ENCODE data around the gene NALF2. TPM values are rescaled to one million over a fixed set of nuclear protein-coding genes. Genes with fewer than 3 reads are reported as not detected.

NALF2 gene
- total and polyA plus RNA-seq, 2 experiments from 2014 or later = not detected

DNA sequence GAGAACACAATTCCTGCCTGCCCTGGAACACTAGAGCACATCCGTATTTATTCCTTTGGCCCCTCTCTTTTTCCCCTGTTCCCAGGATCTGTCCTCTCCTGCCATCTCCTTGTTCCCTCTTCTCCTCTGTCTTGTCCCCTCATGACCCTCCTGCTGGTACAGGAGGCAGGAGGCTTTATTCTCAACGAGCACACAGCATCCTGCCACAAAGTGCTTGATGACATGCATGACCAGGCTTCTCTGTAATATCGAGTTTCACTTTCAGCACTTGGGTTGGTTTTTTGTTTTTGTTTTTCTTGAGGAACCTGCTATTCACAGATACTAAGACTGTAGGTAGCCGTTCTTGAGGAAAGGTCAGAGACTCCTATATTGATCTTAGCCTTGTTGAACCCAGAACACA lies 35.3 kb downstream of the NALF2 start:
- Histone ChIP-seq H3K4me1 (ENCODE audit: insufficient read depth) (no peaks in the 10 kb centered on the region), H3K27me3 (replicated peaks; ENCODE audit: insufficient read depth) (no peaks in the 10 kb centered on the region), H3K27ac (no peak overlapping the region), H3K9me2 (ENCODE audit: insufficient read depth) (no peaks in the 10 kb centered on the region), H4K20me1 (ENCODE audit: insufficient read depth) (no peaks in the 10 kb centered on the region), H3K9me3 (ENCODE audit: low read depth) (no peaks in the 10 kb centered on the region), H3K4me2 (ENCODE audit: unreplicated experiment) (no peak overlapping the region), H3K9ac (no peak overlapping the region), H3K79me2 (ENCODE audit: insufficient read depth) (no peaks in the 10 kb centered on the region), H2AFZ (no peak overlapping the region), H3F3A (ENCODE audit: insufficient read depth) (no peaks in the 10 kb centered on the region), H3K36me3 (ENCODE audit: low read depth) (no peaks in the 10 kb centered on the region), H3K4me3 (no peak overlapping the region)
- no peak for DNase-seq
- TF ChIP-seq EZH2phosphoT487 (IDR thresholded peaks at IDR 0.05; ENCODE audit: insufficient read depth, low read depth) (no peak), EZH2 (IDR thresholded peaks at IDR 0.05; ENCODE audit: insufficient read depth, poor library complexity, severe bottlenecking) (no peak)
- in situ Hi-C loops (cut with MboI) = loop anchor here (25.0 kb wide), 1 partner anchor 548 kb away; no protein-coding TSS in a partner anchor
- 67 to 72% methylated on average over 4 of the region's 4 CpGs for WGBS, 2 experiments (ENCODE audit: low coverage in 1 of 2, low lambda C conversion rate in 2 of 2, missing lambda C conversion rate in 2 of 2)

DNA sequence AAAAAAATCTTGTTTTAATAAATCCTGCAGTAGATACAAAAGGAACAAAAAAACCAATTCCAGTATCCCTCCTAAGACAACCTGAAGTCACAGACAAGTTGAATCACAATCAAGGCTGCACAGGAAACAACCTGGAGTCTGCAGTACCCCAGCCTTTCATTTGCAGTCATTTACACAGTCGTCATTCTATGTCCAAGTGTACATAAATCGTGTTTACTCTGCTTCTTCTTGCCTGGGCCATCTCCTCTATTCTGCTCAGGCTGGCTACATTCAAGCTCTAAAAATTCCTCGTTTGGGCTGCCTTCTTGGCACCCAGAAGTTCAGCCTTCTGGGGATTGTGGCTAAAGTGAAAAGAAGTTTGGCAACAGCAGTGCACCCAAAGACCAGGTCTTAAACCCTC lies 37.8 kb downstream of the NALF2 start:
- Histone ChIP-seq H4K20me1 (ENCODE audit: insufficient read depth) (no peaks in the 10 kb centered on the region), H3K9ac (no peak overlapping the region), H2AFZ (no peak overlapping the region), H3K4me2 (ENCODE audit: unreplicated experiment) (no peak overlapping the region), H3K79me2 (ENCODE audit: insufficient read depth) (no peaks in the 10 kb centered on the region), H3K4me3 (no peak overlapping the region), H3K27ac (no peak overlapping the region), H3F3A (ENCODE audit: insufficient read depth) (no peaks in the 10 kb centered on the region), H3K36me3 (ENCODE audit: low read depth) (no peaks in the 10 kb centered on the region), H3K27me3 (replicated peaks; ENCODE audit: insufficient read depth) (no peaks in the 10 kb centered on the region), H3K9me3 (ENCODE audit: low read depth) (no peaks in the 10 kb centered on the region), H3K4me1 (ENCODE audit: insufficient read depth) (no peaks in the 10 kb centered on the region), H3K9me2 (ENCODE audit: insufficient read depth) (no peaks in the 10 kb centered on the region)
- TF ChIP-seq EZH2 (IDR thresholded peaks at IDR 0.05; ENCODE audit: insufficient read depth, poor library complexity, severe bottlenecking) (no peak), EZH2phosphoT487 (IDR thresholded peaks at IDR 0.05; ENCODE audit: insufficient read depth, low read depth) (no peak)
- no peak for DNase-seq
- in situ Hi-C loops (cut with MboI) = loop anchor here (25.0 kb wide), 1 partner anchor 545 kb away; no protein-coding TSS in a partner anchor
- WGBS, 2 experiments (ENCODE audit: low coverage in 1 of 2, low lambda C conversion rate in 2 of 2, missing lambda C conversion rate in 2 of 2) = 27 to 31% methylated on average over 3 of the region's 3 CpGs

DNA sequence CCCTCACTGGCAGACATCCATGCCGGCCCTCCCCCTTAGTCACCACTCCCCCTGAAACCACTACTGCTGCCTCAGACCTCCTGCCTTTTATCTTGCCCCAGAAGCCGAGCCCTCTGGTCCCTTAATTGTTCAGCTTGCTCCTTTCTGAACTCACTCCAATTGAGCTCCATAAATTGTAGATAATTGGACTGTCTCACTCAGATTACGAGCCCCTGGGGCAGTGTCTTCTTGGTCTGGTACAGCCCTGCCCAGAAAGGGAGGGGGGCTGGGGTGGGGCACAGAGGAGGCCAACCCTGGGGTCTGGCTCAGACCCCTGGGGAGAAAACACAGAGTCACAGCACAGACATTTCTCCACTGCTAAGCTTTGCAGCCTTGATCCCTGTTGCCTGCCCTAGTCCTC lies 39.4 kb downstream of the NALF2 start:
- no peaks in the 10 kb centered on the region for H3K9me2 ChIP-seq (ENCODE audit: insufficient read depth)
- H3F3A ChIP-seq (ENCODE audit: insufficient read depth) = no peaks in the 10 kb centered on the region
- H4K20me1 ChIP-seq (ENCODE audit: insufficient read depth) = no peaks in the 10 kb centered on the region
- H3K4me3 ChIP-seq = no peak overlapping the region
- WGBS, 2 experiments (ENCODE audit: low coverage in 1 of 2, low lambda C conversion rate in 2 of 2, missing lambda C conversion rate in 2 of 2) = 40 to 54% methylated on average over 2 to 3 of the region's 3 CpGs
- H3K27me3 ChIP-seq (replicated peaks; ENCODE audit: insufficient read depth) = no peaks in the 10 kb centered on the region
- no peaks in the 10 kb centered on the region for H3K36me3 ChIP-seq (ENCODE audit: low read depth)
- TF ChIP-seq EZH2phosphoT487 (IDR thresholded peaks at IDR 0.05; ENCODE audit: insufficient read depth, low read depth) (no peak), EZH2 (IDR thresholded peaks at IDR 0.05; ENCODE audit: insufficient read depth, poor library complexity, severe bottlenecking) (no peak)
- H3K4me2 ChIP-seq (ENCODE audit: unreplicated experiment) = no peak overlapping the region
- no peaks in the 10 kb centered on the region for H3K9me3 ChIP-seq (ENCODE audit: low read depth)
- H3K27ac ChIP-seq = no peak overlapping the region
- no peak overlapping the region for H2AFZ ChIP-seq
- no peak overlapping the region for H3K9ac ChIP-seq
- in situ Hi-C loops (cut with MboI) = loop anchor here (25.0 kb wide), 1 partner anchor 544 kb away; no protein-coding TSS in a partner anchor
- no peaks in the 10 kb centered on the region for H3K79me2 ChIP-seq (ENCODE audit: insufficient read depth)
- no peaks in the 10 kb centered on the region for H3K4me1 ChIP-seq (ENCODE audit: insufficient read depth)
- DNase-seq = no peak

DNA sequence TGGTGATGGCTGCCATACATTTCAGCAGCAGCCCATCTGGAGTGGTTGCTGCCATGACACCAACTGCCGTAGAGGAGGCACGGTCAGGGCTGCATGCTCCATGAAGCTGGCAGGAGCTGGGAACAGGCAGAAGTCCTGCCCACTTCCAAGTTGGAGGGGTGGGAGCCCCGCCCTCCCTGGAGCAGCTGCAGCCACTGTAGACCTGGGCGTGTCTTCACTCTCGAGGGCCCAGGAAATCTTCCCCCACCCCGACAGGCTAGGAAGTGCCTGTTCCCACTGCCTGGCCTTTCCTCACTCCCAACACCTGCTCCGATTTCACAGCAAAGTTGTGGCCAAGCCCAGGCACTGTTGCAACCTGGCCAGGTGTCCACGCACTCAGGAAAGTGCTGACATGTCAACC lies 42.3 kb downstream of the NALF2 start:
- H3K4me2 ChIP-seq (ENCODE audit: unreplicated experiment) = no peak overlapping the region
- in situ Hi-C loops (cut with MboI) = loop anchor here (25.0 kb wide), 1 partner anchor 541 kb away; no protein-coding TSS in a partner anchor
- H3K9me3 ChIP-seq (ENCODE audit: low read depth) = no peaks in the 10 kb centered on the region
- H3K36me3 ChIP-seq (ENCODE audit: low read depth) = no peaks in the 10 kb centered on the region
- no peak for DNase-seq
- no peak overlapping the region for H3K27ac ChIP-seq
- H3K4me1 ChIP-seq (ENCODE audit: insufficient read depth) = no peaks in the 10 kb centered on the region
- no peaks in the 10 kb centered on the region for H3K9me2 ChIP-seq (ENCODE audit: insufficient read depth)
- H3F3A ChIP-seq (ENCODE audit: insufficient read depth) = no peaks in the 10 kb centered on the region
- H3K9ac ChIP-seq = no peak overlapping the region
- no peaks in the 10 kb centered on the region for H4K20me1 ChIP-seq (ENCODE audit: insufficient read depth)
- TF ChIP-seq EZH2 (IDR thresholded peaks at IDR 0.05; ENCODE audit: insufficient read depth, poor library complexity, severe bottlenecking) (no peak), EZH2phosphoT487 (IDR thresholded peaks at IDR 0.05; ENCODE audit: insufficient read depth, low read depth) (no peak)
- H2AFZ ChIP-seq = no peak overlapping the region
- H3K4me3 ChIP-seq = no peak overlapping the region
- WGBS, 2 experiments (ENCODE audit: low coverage in 1 of 2, low lambda C conversion rate in 2 of 2, missing lambda C conversion rate in 2 of 2) = 31 to 48% methylated on average over 4 to 5 of the region's 8 CpGs
- no peaks in the 10 kb centered on the region for H3K79me2 ChIP-seq (ENCODE audit: insufficient read depth)
- H3K27me3 ChIP-seq (replicated peaks; ENCODE audit: insufficient read depth) = no peaks in the 10 kb centered on the region

DNA sequence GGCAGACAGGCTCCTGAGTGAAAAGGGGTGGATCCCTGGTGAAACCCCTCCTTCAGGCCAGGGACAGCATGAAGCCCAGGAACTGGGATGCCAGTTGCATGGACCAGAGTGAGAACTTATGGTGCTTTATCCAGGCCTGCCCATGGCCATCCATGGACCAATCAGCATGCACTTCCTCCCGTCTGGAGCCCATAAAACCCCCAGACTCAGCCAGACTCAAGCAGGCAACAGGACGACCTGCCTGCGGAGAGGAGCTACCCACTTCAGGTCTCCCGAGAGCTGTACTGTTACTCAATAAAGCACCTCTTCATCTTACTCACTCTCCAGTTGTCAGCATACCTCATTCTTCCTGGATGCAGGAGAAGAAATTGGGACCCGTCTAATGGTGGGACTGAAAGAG lies 42.9 kb downstream of the NALF2 start:
- no peaks in the 10 kb centered on the region for H3K9me2 ChIP-seq (ENCODE audit: insufficient read depth)
- H3K9me3 ChIP-seq (ENCODE audit: low read depth) = no peaks in the 10 kb centered on the region
- DNase-seq = no peak
- H3K27me3 ChIP-seq (replicated peaks; ENCODE audit: insufficient read depth) = no peaks in the 10 kb centered on the region
- no peaks in the 10 kb centered on the region for H4K20me1 ChIP-seq (ENCODE audit: insufficient read depth)
- no peak overlapping the region for H3K4me2 ChIP-seq (ENCODE audit: unreplicated experiment)
- H3F3A ChIP-seq (ENCODE audit: insufficient read depth) = no peaks in the 10 kb centered on the region
- no peak for TF ChIP-seq EZH2 (IDR thresholded peaks at IDR 0.05; ENCODE audit: insufficient read depth, poor library complexity, severe bottlenecking)
- no peak for TF ChIP-seq EZH2phosphoT487 (IDR thresholded peaks at IDR 0.05; ENCODE audit: insufficient read depth, low read depth)
- 30 to 42% methylated on average over 3 to 5 of the region's 5 CpGs for WGBS, 2 experiments (ENCODE audit: low coverage in 1 of 2, low lambda C conversion rate in 2 of 2, missing lambda C conversion rate in 2 of 2)
- H2AFZ ChIP-seq = no peak overlapping the region
- H3K9ac ChIP-seq = no peak overlapping the region
- no peak overlapping the region for H3K27ac ChIP-seq
- in situ Hi-C loops (cut with MboI) = loop anchor here (25.0 kb wide), 1 partner anchor 540 kb away; no protein-coding TSS in a partner anchor
- H3K4me1 ChIP-seq (ENCODE audit: insufficient read depth) = no peaks in the 10 kb centered on the region
- no peaks in the 10 kb centered on the region for H3K79me2 ChIP-seq (ENCODE audit: insufficient read depth)
- no peak overlapping the region for H3K4me3 ChIP-seq
- H3K36me3 ChIP-seq (ENCODE audit: low read depth) = no peaks in the 10 kb centered on the region

Data from GM23248 (cell line).